Activated CD8-positive, alpha-beta memory T cell treated with anti-CD3 and anti-CD28 coated beads, Interleukin-2, amount 50 U/mL, for 1 hour (primary cell): ENCODE data around the gene CADM1.

Source experiments
- DNase-seq: peaks from one replicate; pipeline ENCODE4 v3.0.0-alpha.2; 2020; ENCODE audit errors: extremely low read depth

Gene CADM1

GRCh38 chr11:115317277-115318185, 186.7 kb downstream of the CADM1 start:
- no peak for DNase-seq

- DNase-seq: no peak
Measured at GRCh38 chr11:115316696-115317095, 187.5 kb downstream of the CADM1 start.

- DNase-seq: no peak
Measured at GRCh38 chr11:115314330-115314920, 189.8 kb downstream of the CADM1 start.

- no peak for DNase-seq
Measured at GRCh38 chr11:115313224-115313838, 190.9 kb downstream of the CADM1 start.

GRCh38 chr11:115311949-115312348, 192.3 kb downstream of the CADM1 start:
- no peak for DNase-seq

GRCh38 chr11:115306689-115307088, 197.5 kb downstream of the CADM1 start:
- no peak for DNase-seq

- no peak for DNase-seq
Measured at GRCh38 chr11:115304774-115305472, 199.3 kb downstream of the CADM1 start.

GRCh38 chr11:115303929-115304531, 200.2 kb downstream of the CADM1 start:
- no peak for DNase-seq

- no peak for DNase-seq
Measured at GRCh38 chr11:115302946-115303703, 201.1 kb downstream of the CADM1 start.

- DNase-seq: no peak
Measured at GRCh38 chr11:115300660-115301428, 203.4 kb downstream of the CADM1 start.

- no peak for DNase-seq
Measured at GRCh38 chr11:115298300-115299012, 205.8 kb downstream of the CADM1 start.

- no peak for DNase-seq
Measured at GRCh38 chr11:115297330-115297729, 206.9 kb downstream of the CADM1 start.

- DNase-seq: no peak
Measured at GRCh38 chr11:115291325-115291724, 212.9 kb downstream of the CADM1 start.

GRCh38 chr11:115290893-115291292, 213.3 kb downstream of the CADM1 start:
- DNase-seq: no peak

- DNase-seq: no peak
Measured at GRCh38 chr11:115290479-115290878, 213.7 kb downstream of the CADM1 start.

- DNase-seq: no peak
Measured at GRCh38 chr11:115287266-115287665, 216.9 kb downstream of the CADM1 start.

- DNase-seq: no peak
Measured at GRCh38 chr11:115286614-115287013, 217.6 kb downstream of the CADM1 start.

- no peak for DNase-seq
Measured at GRCh38 chr11:115284773-115285172, 219.4 kb downstream of the CADM1 start.

- DNase-seq: no peak
Measured at GRCh38 chr11:115282923-115283322, 221.3 kb downstream of the CADM1 start.

GRCh38 chr11:115280775-115281174, 223.4 kb downstream of the CADM1 start:
- no peak for DNase-seq
